Natural killer cell treated with Interleukin-12 subunit alpha and Interleukin-12 subunit beta and Interleukin-15 and Interleukin-18, amount 100 ng/mL, for 72 hours (primary cell): ENCODE data around the gene ACTL8. TPM values are rescaled to one million over a fixed set of nuclear protein-coding genes. Genes with fewer than 3 reads are reported as not detected.
A peak's percentile ranks its signal among the peaks of the same experiment; 100 is the strongest.

ENCODE experiments used
- ATAC-seq, 2 donors: fragments of 150-1000 bp; cut with Tn5 transposase in 1 of 2; sonication (Bioruptor Pico), chemical (Tn5 transposase) in 1 of 2; 2 replicates each; pipeline ENCODE4 v1.10.0; 2021
- DNase-seq: peaks from one replicate; pipeline ENCODE4 v3.0.0; 2022; ENCODE audit warnings: low spot score
- H3K27ac Mint-ChIP-seq, 2 donors: 1 replicate in 1 of 2; 2 replicates in 1 of 2; pipeline ENCODE4 v1.8.0; 2022; ENCODE audit warnings: mixed read lengths in 2 of 2, mild to moderate bottlenecking in 1 of 2, moderate library complexity in 1 of 2
- H3K27me3 Mint-ChIP-seq, 2 donors: 1 replicate in 1 of 2; 2 replicates in 1 of 2; pipeline ENCODE4 v1.8.0; 2022; ENCODE audit warnings: mixed read lengths in 2 of 2
- H3K36me3 Mint-ChIP-seq: one replicate; pipeline ENCODE4 v1.8.0; 2022; ENCODE audit warnings: mixed read lengths
- H3K4me1 Mint-ChIP-seq, 2 donors: 1 replicate in 1 of 2; 2 replicates in 1 of 2; pipeline ENCODE4 v1.8.0; 2022; ENCODE audit warnings: low read depth in 2 of 2, mixed read lengths in 2 of 2, mild to moderate bottlenecking in 1 of 2
- H3K4me3 Mint-ChIP-seq: one replicate; pipeline ENCODE4 v1.8.0; 2022; ENCODE audit warnings: mixed read lengths
- H3K9me3 Mint-ChIP-seq: 2 replicates; pipeline ENCODE4 v1.8.0; 2022; ENCODE audit warnings: mixed read lengths
- total RNA-seq, 2 donors: library from RNA; stranded (reverse); gene quantifications; one replicate each; pipeline ENCODE4 v1.2.3, GENCODE V29; 2022

ACTL8 gene
- total RNA-seq, 2 donors from 2014 or later, result not detected

- H3K4me1 Mint-ChIP-seq, result no peaks in the 10 kb centered on the region
- peaks cover 11 to 14% of the 10 kb centered on the region in 2 donors for H3K27me3 Mint-ChIP-seq
- no peaks in the 10 kb centered on the region for H3K36me3 Mint-ChIP-seq
- no peak overlapping the region for H3K27ac Mint-ChIP-seq
- ATAC-seq, result no peak
- no peaks in the 10 kb centered on the region for H3K9me3 Mint-ChIP-seq
- DNase-seq, result no peak
- no peak overlapping the region for H3K4me3 Mint-ChIP-seq
These were observed 55.5 kb downstream of the ACTL8 start for GRCh38 chr1:17810668-17811067.

- ATAC-seq (no peak), DNase-seq (no peak)
- Mint-ChIP-seq H3K4me1 (no peaks in the 10 kb centered on the region), H3K4me3 (no peak overlapping the region), H3K27ac (no peak overlapping the region), H3K9me3 (no peaks in the 10 kb centered on the region), H3K27me3 (peaks cover 20 to 42% of the 10 kb centered on the region in 2 donors), H3K36me3 (no peaks in the 10 kb centered on the region)
These were observed 61.4 kb downstream of the ACTL8 start for GRCh38 chr1:17816511-17816910.

GRCh38 chr1:17819129-17819802, 64.1 kb downstream of the ACTL8 start:
- Mint-ChIP-seq H3K9me3 (no peaks in the 10 kb centered on the region), H3K27ac (no peak overlapping the region), H3K36me3 (no peaks in the 10 kb centered on the region), H3K4me3 (no peak overlapping the region), H3K27me3 (peaks cover 17 to 34% of the 10 kb centered on the region in 2 donors), H3K4me1 (no peaks in the 10 kb centered on the region)
- DNase-seq (no peak), ATAC-seq (no peak)

- no peaks in the 10 kb centered on the region for H3K36me3 Mint-ChIP-seq
- DNase-seq (no peak), ATAC-seq (no peak)
- H3K4me1 Mint-ChIP-seq, result no peaks in the 10 kb centered on the region
- H3K4me3 Mint-ChIP-seq, result no peak overlapping the region
- H3K27ac Mint-ChIP-seq, result no peak overlapping the region
- no peaks in the 10 kb centered on the region for H3K9me3 Mint-ChIP-seq
- H3K27me3 Mint-ChIP-seq, result peaks cover 19 to 29% of the 10 kb centered on the region in 2 donors
These were observed 65.1 kb downstream of the ACTL8 start for GRCh38 chr1:17820198-17820597.

- H3K4me3 Mint-ChIP-seq, result no peak overlapping the region
- peaks cover 17 to 27% of the 10 kb centered on the region in 2 donors for H3K27me3 Mint-ChIP-seq
- no peaks in the 10 kb centered on the region for H3K36me3 Mint-ChIP-seq
- no peak overlapping the region for H3K27ac Mint-ChIP-seq
- no peaks in the 10 kb centered on the region for H3K9me3 Mint-ChIP-seq
- DNase-seq (no peak), ATAC-seq (no peak)
- no peaks in the 10 kb centered on the region for H3K4me1 Mint-ChIP-seq
These were observed 67.8 kb downstream of the ACTL8 start for GRCh38 chr1:17822741-17823426.

- no peak for ATAC-seq
- H3K4me3 Mint-ChIP-seq, result no peak overlapping the region
- no peak for DNase-seq
These were observed 70.4 kb downstream of the ACTL8 start for GRCh38 chr1:17825273-17826164.

GRCh38 chr1:17826165-17826488, 71.0 kb downstream of the ACTL8 start:
- Mint-ChIP-seq H3K4me1 (no peaks in the 10 kb centered on the region), H3K9me3 (no peaks in the 10 kb centered on the region), H3K36me3 (no peaks in the 10 kb centered on the region), H3K4me3 (no peak overlapping the region), H3K27ac (no peak overlapping the region), H3K27me3 (peaks cover 13 to 17% of the 10 kb centered on the region in 2 donors)
- no peak for ATAC-seq
- no peak for DNase-seq

More at GRCh38 chr1:17825273-17826164, 70.4 kb downstream of the ACTL8 start:
- H3K27ac Mint-ChIP-seq, result no peak overlapping the region
- no peaks in the 10 kb centered on the region for H3K4me1 Mint-ChIP-seq
- H3K36me3 Mint-ChIP-seq, result no peaks in the 10 kb centered on the region
- H3K27me3 Mint-ChIP-seq, result peaks cover 13 to 16% of the 10 kb centered on the region in 2 donors
- no peaks in the 10 kb centered on the region for H3K9me3 Mint-ChIP-seq

GRCh38 chr1:17828991-17829390, 73.9 kb downstream of the ACTL8 start:
- H3K36me3 Mint-ChIP-seq, result no peaks in the 10 kb centered on the region
- no peaks in the 10 kb centered on the region for H3K9me3 Mint-ChIP-seq
- H3K27me3 Mint-ChIP-seq, result peaks cover 19 to 25% of the 10 kb centered on the region in 2 donors
- H3K4me1 Mint-ChIP-seq, result no peaks in the 10 kb centered on the region
- DNase-seq, result no peak
- ATAC-seq, result no peak
- H3K27ac Mint-ChIP-seq, result no peak overlapping the region
- no peak overlapping the region for H3K4me3 Mint-ChIP-seq

- ATAC-seq, result peak in 1 of 2 donors; percentile 35
- Mint-ChIP-seq H3K9me3 (no peaks in the 10 kb centered on the region), H3K27me3 (peaks cover 19 to 25% of the 10 kb centered on the region in 2 donors), H3K4me3 (no peak overlapping the region), H3K36me3 (no peaks in the 10 kb centered on the region), H3K27ac (no peak overlapping the region), H3K4me1 (no peaks in the 10 kb centered on the region)
- DNase-seq, result no peak
These were observed 74.4 kb downstream of the ACTL8 start for GRCh38 chr1:17829579-17829978.

GRCh38 chr1:17831597-17831996, 76.5 kb downstream of the ACTL8 start:
- Mint-ChIP-seq H3K9me3 (no peaks in the 10 kb centered on the region), H3K27ac (no peak overlapping the region), H3K27me3 (peaks cover 19 to 23% of the 10 kb centered on the region in 2 donors), H3K4me1 (no peaks in the 10 kb centered on the region), H3K4me3 (no peak overlapping the region), H3K36me3 (no peaks in the 10 kb centered on the region)
- no peak for ATAC-seq
- DNase-seq, result no peak

GRCh38 chr1:17833661-17834501, 78.7 kb downstream of the ACTL8 start:
- H3K4me1 Mint-ChIP-seq, result no peaks in the 10 kb centered on the region
- ATAC-seq, result no peak
- H3K36me3 Mint-ChIP-seq, result no peaks in the 10 kb centered on the region

GRCh38 chr1:17834561-17835100, 79.5 kb downstream of the ACTL8 start:
- H3K36me3 Mint-ChIP-seq, result no peaks in the 10 kb centered on the region

More at GRCh38 chr1:17833661-17834501, 78.7 kb downstream of the ACTL8 start:
- no peaks in the 10 kb centered on the region for H3K9me3 Mint-ChIP-seq
- no peak overlapping the region for H3K27ac Mint-ChIP-seq
- DNase-seq, result no peak
- no peak overlapping the region for H3K4me3 Mint-ChIP-seq
- H3K27me3 Mint-ChIP-seq, result peaks cover 10 to 14% of the 10 kb centered on the region in 2 donors

More at GRCh38 chr1:17834561-17835100, 79.5 kb downstream of the ACTL8 start:
- ATAC-seq, result no peak
- DNase-seq, result no peak
- Mint-ChIP-seq H3K4me3 (no peak overlapping the region), H3K27me3 (peaks cover 10 to 14% of the 10 kb centered on the region in 2 donors), H3K9me3 (no peaks in the 10 kb centered on the region), H3K27ac (no peak overlapping the region), H3K4me1 (no peaks in the 10 kb centered on the region)
